ENCODE data around the gene IGFL3. TPM values are rescaled to one million over a fixed set of nuclear protein-coding genes. Genes with fewer than 3 reads are reported as not detected.

IGFL3 gene
- total RNA-seq, 1 experiment from 2014 or later = not detected

GRCh38 chr19:46112527-46112926 lies 12.0 kb downstream of the IGFL3 start:
- Histone ChIP-seq H4K8ac (replicated peaks; ENCODE audit: insufficient read length, low read depth, low read length) (no peak overlapping the region), H3K4ac (ENCODE audit: low read depth, low read length) (no peak overlapping the region)
- no peak for TF ChIP-seq CTCF (conservative IDR thresholded peaks at IDR 0.05)

More at GRCh38 chr19:46112527-46112926, 12.0 kb downstream of the IGFL3 start:
- Histone ChIP-seq H2AFZ (ENCODE audit: low read length) (no peak overlapping the region), H3K18ac (ENCODE audit: insufficient read length, low read depth, low read length) (no peak overlapping the region), H3K4me2 (ENCODE audit: insufficient read depth, insufficient read length, low read length) (no peak overlapping the region), H3K9me3 (ENCODE audit: control insufficient read depth, low read depth, low read length) (no peaks in the 10 kb centered on the region), H3T11ph (ENCODE audit: low read length) (no peak overlapping the region), H2BK12ac (ENCODE audit: insufficient read length, low read depth, low read length) (no peak overlapping the region), H2AK5ac (ENCODE audit: insufficient read length, low read length) (no peak overlapping the region), H3K23me2 (ENCODE audit: insufficient read length, low read depth, low read length, poor library complexity, severe bottlenecking) (no peaks in the 10 kb centered on the region), H3K23ac (ENCODE audit: insufficient read length, low read depth, low read length) (no peak overlapping the region), H4K91ac (ENCODE audit: insufficient read length, low read depth, low read length) (no peak overlapping the region), H2BK5ac (ENCODE audit: insufficient read length, low read length) (no peak overlapping the region), H3K4me1 (ENCODE audit: insufficient read depth, low read length) (no peaks in the 10 kb centered on the region; the same call in 1 of the 2 replicates), H3K79me1 (ENCODE audit: insufficient read depth, low read depth, low read length, poor library complexity, severe bottlenecking) (no peaks in the 10 kb centered on the region), H3K27me3 (ENCODE audit: insufficient read depth, low read length) (no peaks in the 10 kb centered on the region), H4K5ac (ENCODE audit: insufficient read length, low read depth, low read length) (no peak overlapping the region), H3K79me2 (ENCODE audit: insufficient read depth, low read length) (no peaks in the 10 kb centered on the region), H3K14ac (ENCODE audit: insufficient read depth, low read length) (no peak overlapping the region), H3K9ac (ENCODE audit: extremely low read depth, insufficient read length, low read length) (no peak overlapping the region), H3K27ac (ENCODE audit: insufficient read length, low read depth, low read length) (no peak overlapping the region), H2BK20ac (ENCODE audit: low read depth, low read length, poor library complexity, severe bottlenecking) (no peak overlapping the region), H2BK15ac (ENCODE audit: low read depth, low read length) (no peak overlapping the region), H2BK120ac (ENCODE audit: low read depth, low read length, poor library complexity, severe bottlenecking) (no peak overlapping the region), H4K20me1 (ENCODE audit: control insufficient read depth, insufficient read depth, insufficient read length) (no peaks in the 10 kb centered on the region), H3K56ac (ENCODE audit: insufficient read length, low read depth, low read length) (no peak overlapping the region)
- H3K27ac Mint-ChIP-seq = no peak overlapping the region
- H3K4me1 Mint-ChIP-seq = peaks cover 10% of the 10 kb centered on the region in 2 experiments
- DNase-seq = no peak
- WGBS (ENCODE audit: extremely low coverage, insufficient read length, low lambda C conversion rate) = no CpG with 5 or more reads among the region's 2 CpGs
- H3K27me3 Mint-ChIP-seq (ENCODE audit: low read depth) = peaks cover 10% of the 10 kb centered on the region
- H3K4me3 Mint-ChIP-seq = no peak overlapping the region
- H3K36me3 Mint-ChIP-seq (ENCODE audit: insufficient read depth in 1 of 3, low read depth in 3 of 3) = no peaks in the 10 kb centered on the region; a peak in 1 of 7 replicates
- peaks cover 5 to 7% of the 10 kb centered on the region in 2 experiments for H3K9me3 Mint-ChIP-seq

All from H9 (cell line).